HG03520 (cell line): ENCODE measurements around the gene SLC25A23.
"Not testable (repeated sequence)": the region's sequence is repeated elsewhere in the genome, so short reads cannot be mapped to it uniquely, and the experiment has no call there.

Experiments
- ATAC-seq: cut with Tn5 transposase; IDR thresholded peaks from one replicate; pipeline ENCODE4 v1.9.1; 2021; ENCODE audit warnings: mild to moderate bottlenecking, moderate library complexity; ENCODE audit not compliant: unreplicated experiment

Gene SLC25A23

DNA sequence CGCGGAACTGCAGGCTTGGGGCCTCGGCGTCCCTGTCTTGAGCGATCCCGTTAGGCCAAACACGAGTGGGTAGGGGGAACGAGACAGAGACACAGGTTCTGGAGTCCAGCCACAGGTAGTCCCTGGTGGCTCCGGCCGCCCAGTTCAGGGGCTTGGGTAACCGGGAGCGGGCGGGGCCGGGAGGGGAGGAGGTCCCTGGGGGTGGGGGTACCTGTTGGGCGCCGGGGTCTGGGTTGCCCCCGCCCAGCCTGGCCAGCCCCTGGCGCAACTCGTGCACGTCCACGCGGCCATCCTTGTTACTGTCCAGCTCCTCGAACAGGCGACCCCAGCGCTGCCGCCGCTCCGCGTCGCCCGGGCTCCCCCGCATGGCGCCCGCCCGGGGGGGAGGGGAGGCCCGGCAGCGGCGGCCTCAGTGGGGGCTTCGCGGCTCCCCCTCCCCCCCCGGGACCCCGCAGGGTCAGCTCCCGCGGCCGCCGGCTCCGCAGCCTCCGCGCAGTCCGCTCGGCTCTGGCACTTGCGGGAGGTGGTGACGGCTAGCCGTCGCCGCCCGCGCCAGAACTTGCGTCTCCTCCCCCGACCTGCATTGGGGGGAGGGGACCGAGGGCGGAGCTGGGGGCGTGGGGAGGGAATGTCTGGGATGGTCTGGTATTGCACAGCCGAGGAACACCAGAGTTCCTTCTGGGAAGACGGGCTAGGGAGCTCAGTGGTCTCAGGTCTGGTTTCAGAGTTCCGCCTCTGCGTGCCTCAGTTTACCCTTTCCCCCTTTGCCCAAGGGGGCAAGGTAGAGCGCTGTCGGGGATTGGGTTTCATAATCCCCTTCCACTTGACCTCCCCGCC lies at the start of gene SLC25A23:
SLC25A23 (minus strand) TSS at position 531 of the 837 bp plus-strand sequence; CDS start at position 367, 164 bp downstream.
- ATAC-seq, result peak; percentile 10

DNA sequence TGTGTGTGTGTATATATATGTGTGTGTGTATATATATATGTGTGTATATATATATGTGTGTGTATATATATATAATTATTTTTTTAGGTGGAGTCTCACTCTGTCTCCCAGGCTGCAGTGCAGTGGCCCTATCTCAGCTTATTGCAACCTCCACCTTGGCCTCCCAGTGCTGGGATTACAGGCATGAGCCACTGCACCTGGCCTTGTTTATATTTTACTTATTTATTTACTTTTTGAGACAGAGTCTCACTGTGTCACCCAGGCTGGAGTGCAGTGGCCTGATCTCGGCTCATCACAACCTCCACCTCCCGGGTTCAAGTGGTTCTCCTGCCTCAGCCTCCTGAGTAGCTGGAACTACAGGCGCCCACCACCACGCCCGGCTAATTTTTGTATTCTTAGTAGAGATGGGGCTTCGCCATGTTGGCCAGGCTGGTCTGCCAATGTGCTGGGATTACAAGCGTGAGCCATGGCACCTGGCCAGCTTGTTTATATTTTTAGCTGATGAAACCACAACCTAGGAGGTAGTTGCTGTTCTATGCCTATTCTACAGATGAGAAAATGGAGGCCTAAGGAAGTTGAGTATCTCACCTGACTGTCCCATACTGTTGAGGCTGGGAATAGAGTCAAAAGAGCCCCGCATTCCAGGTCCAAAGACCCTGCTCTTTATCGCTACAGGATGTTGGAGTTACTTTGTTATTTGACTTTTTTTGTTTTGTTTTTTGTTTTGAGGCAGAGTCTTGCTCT lies 48.6 kb upstream of the SLC25A23 start:
- ATAC-seq, result not testable (repeated sequence)

DNA sequence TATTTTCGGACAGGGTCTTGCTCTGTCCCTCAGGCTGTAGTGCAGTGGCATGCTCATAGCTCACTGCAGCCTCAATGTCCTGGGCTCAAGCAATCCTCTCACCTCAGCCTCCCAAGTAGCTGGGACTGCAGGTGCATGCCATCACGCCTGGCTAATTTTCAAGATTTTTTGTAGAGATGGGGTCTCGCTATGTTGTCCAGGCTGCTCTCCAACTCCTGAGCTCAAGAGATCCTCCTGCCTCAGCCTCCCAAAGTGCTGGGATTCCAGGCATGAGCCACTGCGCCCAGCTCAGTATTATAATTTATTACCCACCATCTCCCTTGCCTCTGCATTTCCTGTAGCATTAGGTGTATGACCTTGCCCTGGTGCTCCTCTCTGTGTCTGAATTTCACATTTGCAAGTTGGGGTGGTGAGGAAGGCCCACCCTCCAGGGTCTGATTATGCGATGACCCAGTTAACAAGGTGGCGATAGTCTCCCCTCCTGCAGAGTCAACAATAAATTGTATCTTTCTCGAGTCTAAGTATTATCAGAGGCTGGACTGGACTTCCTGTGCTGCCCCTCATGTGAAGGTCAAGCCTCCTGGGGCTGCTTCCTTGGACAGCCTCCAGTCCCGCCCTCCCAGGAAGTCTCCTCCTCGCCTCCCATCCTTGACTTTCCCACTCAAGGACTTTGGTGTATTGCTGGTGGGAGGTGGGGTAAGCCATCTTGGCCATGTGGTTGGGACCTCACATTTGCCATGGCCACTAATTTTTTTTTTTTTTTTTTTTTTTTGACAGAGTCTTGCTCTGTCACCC lies 44.0 kb upstream of the SLC25A23 start:
- ATAC-seq, result no peak

DNA sequence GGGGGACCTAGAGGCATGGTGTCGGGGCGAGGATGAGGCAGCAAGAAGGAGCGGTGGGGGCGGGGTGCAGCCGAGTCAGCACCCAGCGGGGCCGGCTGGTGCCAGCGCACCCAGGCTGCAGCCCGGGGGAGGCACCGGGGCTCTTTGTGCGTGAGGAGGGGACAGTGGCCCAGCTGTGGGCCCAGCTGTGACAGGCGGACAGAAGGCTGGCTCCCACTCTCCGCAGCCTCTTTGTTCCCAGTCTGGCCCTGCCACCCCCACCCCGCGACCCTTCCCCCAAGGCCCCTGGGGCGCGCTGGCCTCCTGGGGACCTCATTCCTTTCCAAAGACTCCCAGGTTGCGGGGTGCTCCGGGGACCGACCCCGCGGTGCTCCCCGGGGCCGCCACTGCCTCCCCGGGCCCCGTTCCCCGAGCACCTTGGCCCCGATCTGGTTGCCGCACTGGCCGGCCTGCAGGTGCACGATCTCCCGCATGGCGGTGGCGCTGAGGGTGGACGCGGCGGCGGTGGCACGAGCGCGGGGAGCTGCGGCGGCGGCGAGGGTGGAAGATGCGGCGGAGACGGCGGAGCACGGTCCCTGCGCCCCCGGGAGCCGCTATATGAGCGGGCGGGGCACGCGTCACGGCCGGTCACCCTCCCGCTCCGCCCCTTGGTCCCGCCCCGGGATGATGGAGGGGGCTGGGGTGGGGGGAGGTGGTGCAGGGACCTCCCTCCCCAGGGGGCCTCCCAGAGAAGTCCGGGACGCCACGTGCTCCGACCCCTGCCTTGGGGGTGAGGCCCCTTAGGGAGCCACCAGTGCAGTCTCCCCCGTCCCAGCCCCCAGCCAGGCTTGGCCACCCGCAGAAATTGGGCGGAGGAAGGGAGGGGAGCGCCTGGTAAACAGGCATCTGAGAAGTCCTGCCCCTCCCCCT lies 42.4 kb upstream of the SLC25A23 start, which contains the start of gene TUBB4A:
TUBB4A (minus strand) TSS at position 570 of the 909 bp plus-strand sequence; CDS start at position 473, 97 bp downstream.
- no peak for ATAC-seq

DNA sequence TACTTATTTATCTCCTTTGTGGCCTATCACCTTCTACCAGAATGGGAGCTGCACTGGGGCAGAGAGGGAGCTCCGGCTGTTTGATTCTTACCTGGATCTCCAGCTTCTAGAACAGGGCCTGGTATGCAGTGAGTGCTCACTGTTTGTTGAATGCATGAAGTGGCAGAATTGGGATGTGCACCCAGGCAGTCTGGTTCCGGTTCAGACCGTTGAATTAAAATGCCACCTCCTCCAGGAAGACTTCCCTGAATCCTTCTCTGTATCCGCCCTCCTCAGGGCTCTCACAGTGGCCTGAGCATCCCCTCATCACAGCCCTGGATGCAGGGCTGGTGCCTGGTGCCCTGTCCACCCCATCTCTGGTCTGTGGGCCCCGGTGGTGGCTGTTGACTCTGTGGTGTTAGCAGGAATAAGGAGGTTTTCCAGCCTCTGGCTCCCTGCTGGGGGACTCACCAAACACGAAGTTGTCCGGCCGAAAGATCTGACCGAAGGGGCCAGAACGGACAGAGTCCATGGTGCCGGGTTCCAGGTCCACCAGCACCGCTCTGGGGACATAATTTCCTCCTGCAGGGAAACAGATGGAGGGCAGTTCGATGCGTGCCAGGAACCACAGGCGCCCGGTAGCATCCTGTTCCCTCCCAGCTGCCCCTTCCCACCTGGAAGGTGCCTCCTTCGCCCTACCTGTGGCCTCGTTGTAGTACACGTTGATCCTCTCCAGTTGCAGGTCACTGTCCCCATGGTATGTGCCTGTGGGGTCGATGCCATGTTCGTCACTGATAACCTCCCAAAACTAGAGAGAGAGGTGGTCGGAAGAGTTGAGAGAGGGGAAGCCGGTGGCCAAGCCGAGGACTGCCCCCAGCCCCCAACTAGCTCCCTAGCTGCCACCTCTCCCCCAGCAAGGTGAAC lies 41.5 kb upstream of the SLC25A23 start:
- ATAC-seq, result no peak

DNA sequence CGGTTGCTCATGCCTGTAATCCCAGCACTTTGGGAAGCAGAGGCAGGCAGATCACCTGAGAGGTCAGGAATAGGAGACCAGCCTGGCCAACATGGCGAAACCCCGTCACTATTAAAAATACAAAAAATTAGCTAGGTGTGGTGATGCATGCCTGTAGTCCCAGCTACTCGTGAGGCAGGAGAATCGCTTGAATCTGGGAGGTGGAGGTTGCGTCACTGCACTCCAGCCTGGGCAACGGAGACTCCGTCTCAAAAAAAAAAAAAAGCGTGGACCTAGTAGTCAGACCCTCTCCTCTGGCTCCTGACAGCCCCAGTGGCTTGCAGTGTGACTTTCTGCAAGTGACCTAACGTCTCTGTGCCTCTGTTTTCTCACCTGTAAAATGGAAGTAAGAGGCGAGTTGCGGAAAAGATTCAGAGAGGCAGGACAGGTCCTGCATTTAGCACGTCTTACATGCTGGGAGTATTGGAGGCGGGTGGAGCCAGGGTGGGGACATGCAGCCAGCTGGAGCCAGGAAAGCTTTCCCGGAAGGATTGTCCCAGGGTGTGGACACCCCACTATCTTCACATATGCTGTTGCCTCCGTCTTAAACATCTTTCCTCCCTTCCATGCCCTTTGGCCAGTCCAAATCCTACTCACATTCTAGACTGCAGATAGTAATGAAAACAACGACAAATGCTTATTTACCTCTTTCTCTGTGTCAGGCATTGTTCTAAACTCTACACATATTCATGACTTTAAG lies 39.6 kb upstream of the SLC25A23 start:
- no peak for ATAC-seq

DNA sequence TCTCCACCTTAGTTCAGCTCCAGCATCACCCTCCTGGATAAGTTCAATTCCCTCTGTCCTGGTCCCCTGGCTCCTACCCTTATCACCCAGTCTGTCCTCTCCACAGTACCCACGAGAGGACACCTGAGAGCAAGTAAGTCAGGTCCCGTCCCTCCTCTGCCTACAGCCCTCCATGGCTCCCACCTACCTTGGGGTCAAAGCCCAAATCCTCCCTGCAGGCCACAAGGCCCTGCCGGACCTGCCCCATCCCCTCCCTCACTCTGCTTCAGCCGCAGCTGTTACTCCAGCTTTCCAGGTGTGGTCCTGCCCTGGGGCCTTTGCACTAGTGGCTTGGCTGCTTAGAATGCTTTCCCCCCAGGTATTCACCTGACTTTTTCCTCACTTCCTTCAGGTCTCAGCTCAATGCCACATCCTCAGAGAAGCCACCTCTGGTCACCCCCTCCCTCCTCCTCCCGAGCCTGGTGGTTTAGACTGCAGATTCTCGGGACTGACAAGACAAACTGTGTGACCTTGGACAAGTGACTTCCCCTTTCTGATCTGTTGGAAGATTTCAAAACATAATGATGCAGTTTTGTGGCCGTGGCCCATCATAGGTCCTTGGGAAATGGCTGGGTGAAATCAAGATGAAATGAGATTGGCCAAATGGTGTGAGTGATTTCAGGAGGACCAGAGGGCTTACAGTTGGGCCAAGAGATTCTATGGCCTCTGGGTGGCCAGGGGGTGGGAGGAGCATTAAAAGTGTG lies 38.9 kb upstream of the SLC25A23 start:
- no peak for ATAC-seq

DNA sequence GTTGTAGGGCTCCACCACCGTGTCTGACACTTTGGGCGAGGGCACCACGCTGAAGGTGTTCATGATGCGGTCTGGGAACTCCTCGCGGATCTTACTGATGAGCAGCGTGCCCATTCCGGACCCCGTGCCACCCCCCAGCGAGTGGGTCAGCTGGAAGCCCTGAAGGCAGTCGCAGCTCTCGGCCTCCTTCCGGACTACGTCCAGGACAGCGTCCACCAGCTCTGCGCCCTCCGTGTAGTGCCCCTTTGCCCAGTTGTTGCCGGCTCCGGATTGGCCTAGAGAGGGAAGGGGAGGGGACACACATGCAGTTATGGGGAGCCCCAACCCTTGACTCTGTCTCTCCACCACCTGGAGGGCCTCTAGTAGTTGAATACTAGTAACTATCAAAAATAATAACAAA lies 36.4 kb upstream of the SLC25A23 start:
- no peak for ATAC-seq

DNA sequence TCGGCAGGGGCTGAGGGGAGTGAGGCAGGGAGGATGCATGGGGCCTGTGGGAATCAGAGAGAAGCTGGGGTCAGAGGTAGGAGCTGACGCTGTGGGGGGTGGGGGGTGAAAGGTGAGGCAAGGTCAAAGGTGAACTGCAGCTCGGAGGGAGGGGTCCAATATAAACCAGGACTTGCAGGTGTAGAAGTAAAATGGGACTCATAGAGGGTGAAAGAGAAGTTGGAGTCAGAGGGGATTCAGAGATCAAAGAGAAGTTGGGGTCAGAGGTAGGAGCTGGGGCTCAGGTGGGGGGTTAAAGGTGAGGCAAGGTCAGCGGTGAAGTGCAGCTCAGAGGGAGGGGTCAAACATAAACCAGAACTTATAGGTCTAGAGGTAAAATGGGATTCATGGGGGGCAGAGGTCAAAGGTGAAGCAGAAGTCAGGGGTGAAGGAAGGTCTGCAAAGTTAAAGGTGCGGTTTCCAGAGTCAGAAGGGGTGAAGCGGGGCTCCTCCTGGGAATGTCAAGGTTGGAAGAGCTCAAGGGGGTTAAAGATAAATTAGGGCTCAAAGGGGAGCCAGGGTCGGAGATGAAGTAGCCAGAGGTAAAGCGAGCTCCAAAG lies 34.9 kb upstream of the SLC25A23 start:
- ATAC-seq, result no peak

DNA sequence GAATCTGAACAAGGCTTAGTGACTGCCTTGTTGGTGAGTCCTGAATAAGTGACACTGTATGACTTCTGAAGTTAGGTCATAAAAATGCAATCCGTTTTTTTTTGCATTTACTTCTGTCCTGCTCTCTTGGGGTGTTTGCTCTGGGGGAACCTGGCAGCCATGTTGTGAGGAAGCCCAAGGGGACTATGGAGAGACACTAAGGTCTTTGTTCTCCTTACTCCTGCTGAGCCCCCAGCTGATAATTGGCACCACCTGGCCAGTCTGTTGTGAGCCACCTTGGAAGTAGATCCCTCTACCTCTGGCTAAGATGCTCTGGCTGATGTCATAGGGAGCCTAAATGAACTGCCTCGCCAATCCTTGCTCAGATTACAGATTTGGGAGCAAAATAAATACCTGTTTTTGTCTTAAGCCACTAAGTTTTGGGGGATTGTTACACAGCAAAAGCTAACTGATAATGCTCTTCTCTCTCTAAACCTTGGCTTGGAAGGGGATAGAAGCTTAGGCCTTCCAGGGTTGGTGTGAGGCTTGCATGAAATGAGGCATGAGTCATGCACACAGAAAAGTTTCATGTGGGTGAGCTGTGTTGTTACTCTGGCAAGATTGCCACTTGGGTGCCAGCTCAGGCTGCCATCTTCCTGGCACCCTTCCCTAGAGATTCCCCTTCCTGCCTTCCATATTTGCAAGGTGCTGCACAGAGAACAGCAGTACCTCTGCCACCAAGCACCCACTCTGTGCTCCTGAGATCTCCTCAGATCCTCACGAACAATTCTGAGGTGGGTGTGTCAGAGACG lies 32.4 kb upstream of the SLC25A23 start:
- no peak for ATAC-seq

DNA sequence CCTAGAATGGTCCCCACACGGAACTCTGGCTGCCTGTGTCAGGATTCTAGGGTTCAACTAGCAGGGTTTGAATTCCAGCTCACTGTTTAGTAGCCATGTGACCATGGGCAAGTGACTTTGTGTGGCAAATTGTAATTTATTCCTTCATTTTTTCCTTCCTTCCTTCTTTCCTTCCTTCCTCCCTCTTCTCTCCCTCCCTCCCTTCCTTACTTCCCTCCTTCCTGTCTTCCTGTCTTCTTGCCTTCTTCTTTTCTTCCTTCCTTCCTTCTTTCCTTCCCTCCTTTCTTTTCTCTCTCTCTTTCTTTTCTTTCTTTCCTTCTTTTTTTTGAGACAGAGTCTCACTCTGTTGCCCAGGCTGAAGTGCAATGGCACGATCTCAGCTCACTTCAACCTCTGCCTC lies 30.5 kb upstream of the SLC25A23 start:
- no peak for ATAC-seq

DNA sequence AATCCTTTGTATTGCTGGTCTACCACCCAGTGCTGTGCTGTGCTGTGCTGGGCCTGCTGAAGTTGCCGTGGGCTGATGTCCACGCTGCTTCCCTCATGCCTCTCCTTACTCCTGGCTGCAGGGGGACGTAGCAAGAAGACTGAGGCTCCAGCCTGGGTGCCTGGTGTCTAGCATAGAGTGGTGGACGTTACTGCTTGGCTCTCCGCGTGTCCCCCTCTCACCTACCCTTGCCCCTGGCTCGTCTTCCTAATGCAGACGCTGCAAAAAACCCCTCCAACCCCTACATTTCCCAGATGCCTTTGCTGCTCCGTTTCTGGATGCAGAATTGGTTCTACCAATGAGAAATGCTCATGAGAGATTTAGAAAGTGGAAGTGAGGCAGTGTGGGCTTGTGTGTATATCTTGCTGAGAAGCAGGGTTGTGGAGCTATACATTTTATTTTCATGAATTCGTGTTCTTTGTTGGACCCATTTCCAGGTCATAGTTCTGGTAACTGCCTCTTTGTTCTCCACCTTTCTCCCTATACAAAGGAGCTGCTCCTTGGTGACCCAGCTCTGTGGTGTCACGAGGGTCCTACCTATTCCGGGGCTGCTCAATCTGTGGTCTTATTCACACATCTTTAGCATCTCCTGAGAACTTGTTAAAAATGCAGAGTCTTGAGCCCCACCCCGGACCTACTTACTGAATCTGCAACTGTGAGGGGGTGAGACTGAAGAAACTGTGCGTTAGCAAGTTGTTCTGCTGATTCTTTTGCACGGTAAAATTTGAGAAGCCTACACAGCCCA lies 29.9 kb upstream of the SLC25A23 start:
- no peak for ATAC-seq

DNA sequence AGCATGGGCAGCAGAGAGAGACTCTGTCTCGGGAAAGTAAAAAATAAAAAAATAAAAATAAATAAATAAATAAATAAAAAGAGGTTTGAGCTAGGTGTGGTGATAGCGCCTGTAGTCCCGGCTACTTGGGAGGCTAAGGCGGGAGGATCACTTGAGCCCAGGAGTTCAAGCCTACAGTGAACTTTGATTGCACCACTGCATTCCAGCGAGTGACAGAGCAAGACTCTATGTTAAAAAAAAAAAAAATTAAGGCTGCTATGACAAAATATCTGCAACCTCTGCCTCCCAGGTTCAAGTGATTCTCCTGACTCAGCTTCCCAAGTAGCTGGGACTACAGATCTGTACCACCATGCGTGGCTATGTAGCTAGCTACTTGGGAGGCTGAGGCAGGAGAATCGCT lies 25.2 kb upstream of the SLC25A23 start:
- ATAC-seq, result no peak

DNA sequence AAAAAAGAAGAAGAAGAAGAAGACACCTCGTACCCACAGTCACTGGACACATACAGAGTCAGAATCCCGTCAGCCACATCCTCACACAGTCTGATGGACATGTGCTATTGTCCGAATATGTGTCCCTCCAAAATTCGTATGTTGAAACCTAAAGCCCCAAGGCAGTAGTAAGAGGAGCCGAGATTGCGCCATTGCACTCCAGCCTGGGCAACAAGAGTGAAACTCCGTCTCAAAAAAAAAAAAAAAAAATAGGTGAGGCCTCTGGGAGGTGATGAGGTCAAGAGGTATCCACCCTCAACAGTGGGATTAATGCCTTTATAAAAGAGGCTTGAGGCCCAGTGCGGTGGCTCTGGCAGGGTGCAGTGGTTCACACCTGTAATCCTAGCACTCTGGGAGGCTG lies 24.6 kb upstream of the SLC25A23 start:
- no peak for ATAC-seq

DNA sequence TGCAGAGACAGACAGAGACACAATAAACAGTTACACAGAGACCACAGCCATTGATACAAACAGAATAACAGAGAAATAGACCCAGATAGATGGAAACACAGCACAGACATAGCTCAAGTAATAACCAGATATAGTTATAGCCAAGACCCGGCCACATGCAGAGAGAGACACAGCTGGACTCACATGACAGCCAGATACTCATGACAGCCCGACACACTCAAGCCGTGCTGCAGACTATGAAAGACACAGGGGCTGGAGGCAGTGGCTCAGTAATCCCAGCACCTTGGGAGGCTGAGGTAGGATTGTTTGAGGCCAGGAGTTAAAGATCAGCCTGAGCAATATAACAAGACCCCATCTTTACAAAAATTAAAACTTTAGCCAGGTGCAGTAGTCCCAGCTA lies 23.6 kb upstream of the SLC25A23 start:
- no peak for ATAC-seq

DNA sequence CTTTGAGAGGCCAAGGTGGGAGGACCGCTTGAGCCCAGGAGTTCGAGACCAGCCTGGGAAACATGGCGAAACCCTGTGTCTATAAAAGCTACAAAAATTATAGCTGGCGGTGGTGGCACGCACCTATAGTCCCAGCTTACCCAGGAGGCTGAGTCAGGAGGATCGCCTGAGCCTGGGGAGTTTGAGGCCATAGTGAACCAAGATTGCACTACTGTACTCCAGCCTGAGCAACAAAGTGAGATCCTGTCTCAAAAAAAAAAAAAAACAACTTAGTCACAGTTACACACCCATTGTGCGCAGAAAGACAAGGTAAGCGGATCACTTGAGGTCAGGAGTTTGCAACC lies 22.7 kb upstream of the SLC25A23 start:
- ATAC-seq, result no peak
